ENCODE data around the gene GABBR2. TPM values are rescaled to one million over a fixed set of nuclear protein-coding genes. Genes with fewer than 3 reads are reported as not detected.

GABBR2 gene
- polyA plus RNA-seq, 1 of the 3 experiments (the other 2 are of a cell fraction), result not detected

GRCh38 chr9:98563988-98564387 lies 144.7 kb downstream of the GABBR2 start:
- POLR2A ChIA-PET, result no interaction called here

GRCh38 chr9:98563212-98563907 lies 145.4 kb downstream of the GABBR2 start:
- no peaks in the 10 kb centered on the region for H3K27me3 ChIP-seq (ENCODE audit: insufficient read depth)
- no peaks in the 10 kb centered on the region for H3K36me3 ChIP-seq (replicated peaks in 1 of 2; ENCODE audit: control insufficient read depth in 1 of 2, insufficient read depth in 2 of 2, low read length in 1 of 2)
- no peak overlapping the region for H2AFZ ChIP-seq (ENCODE audit: low read depth)
- no peak overlapping the region for H3K4me3 ChIP-seq (ENCODE audit: low read depth in 2 of 2, low read length in 1 of 2)
- no peak overlapping the region for H3K4me2 ChIP-seq
- H3K4me1 ChIP-seq (ENCODE audit: control insufficient read depth in 1 of 2, insufficient read depth in 2 of 2, low read depth in 1 of 2, low read length in 1 of 2), result no peaks in the 10 kb centered on the region; a peak in 1 of 4 replicates
- no peak for TF ChIP-seq RAD21 (IDR thresholded peaks at IDR 0.05; ENCODE audit: low read length)
- TF ChIP-seq USF1 (IDR thresholded peaks at IDR 0.05; ENCODE audit: borderline replicate concordance, low read depth), result no peak
- TF ChIP-seq RXRA (IDR thresholded peaks at IDR 0.05; ENCODE audit: borderline replicate concordance, low read depth), result no peak
- no peak for TF ChIP-seq FOXJ3 (CRISPR knock-in tag; IDR thresholded peaks at IDR 0.05)
- TF ChIP-seq CTCF (IDR thresholded peaks at IDR 0.05), result no peak
- H3K79me2 ChIP-seq (ENCODE audit: insufficient read depth), result no peaks in the 10 kb centered on the region
- H4K20me1 ChIP-seq (ENCODE audit: insufficient read depth), result no peaks in the 10 kb centered on the region
- H3F3A ChIP-seq (replicated peaks; ENCODE audit: insufficient read depth), result no peaks in the 10 kb centered on the region
- ChIA-PET CTCF (interaction anchor here (1.0 to 1.1 kb wide), 2 partner anchors 143 to 211 kb away, joined by 3 to 4 read pairs; no protein-coding TSS in a partner anchor), POLR2A (no interaction called here)
- no peak overlapping the region for H3K27ac ChIP-seq (ENCODE audit: low read depth in 2 of 2, low read length in 1 of 2)
- no peaks in the 10 kb centered on the region for H3K9me2 ChIP-seq
- DNase-seq, result no peak
- WGBS (ENCODE audit: low lambda C conversion rate), result 63% methylated on average over 14 of the region's 14 CpGs
- no peaks in the 10 kb centered on the region for H3K9me3 ChIP-seq
- H3K9ac ChIP-seq, result no peak overlapping the region

More at GRCh38 chr9:98563988-98564387, 144.7 kb downstream of the GABBR2 start:
- Histone ChIP-seq H3K4me2 (no peak overlapping the region), H4K20me1 (ENCODE audit: insufficient read depth) (no peaks in the 10 kb centered on the region), H3K4me1 (ENCODE audit: control insufficient read depth in 1 of 2, insufficient read depth in 2 of 2, low read depth in 1 of 2, low read length in 1 of 2) (no peaks in the 10 kb centered on the region; a peak in 1 of 4 replicates), H3F3A (replicated peaks; ENCODE audit: insufficient read depth) (no peaks in the 10 kb centered on the region), H3K27ac (ENCODE audit: low read depth in 2 of 2, low read length in 1 of 2) (no peak overlapping the region), H3K27me3 (ENCODE audit: insufficient read depth) (no peaks in the 10 kb centered on the region), H3K9me3 (no peaks in the 10 kb centered on the region), H3K9me2 (no peaks in the 10 kb centered on the region), H3K4me3 (ENCODE audit: low read depth in 2 of 2, low read length in 1 of 2) (no peak overlapping the region), H3K79me2 (ENCODE audit: insufficient read depth) (no peaks in the 10 kb centered on the region), H2AFZ (ENCODE audit: low read depth) (no peak overlapping the region), H3K9ac (no peak overlapping the region), H3K36me3 (replicated peaks in 1 of 2; ENCODE audit: control insufficient read depth in 1 of 2, insufficient read depth in 2 of 2, low read length in 1 of 2) (no peaks in the 10 kb centered on the region)
- TF ChIP-seq CHD2 (IDR thresholded peaks at IDR 0.05; ENCODE audit: low read length, partially characterized antibody) (no peak), EZH2phosphoT487 (IDR thresholded peaks at IDR 0.05; ENCODE audit: borderline replicate concordance, low read depth) (no peak), RFX5 (IDR thresholded peaks at IDR 0.05; ENCODE audit: low read length) (no peak), ZBTB33 (IDR thresholded peaks at IDR 0.05; ENCODE audit: borderline replicate concordance, low read depth) (no peak), USF1 (IDR thresholded peaks at IDR 0.05; ENCODE audit: borderline replicate concordance, low read depth) (no peak), SIN3A (IDR thresholded peaks at IDR 0.05; ENCODE audit: borderline replicate concordance, low read depth, low read length) (no peak), NFIC (IDR thresholded peaks at IDR 0.05; ENCODE audit: borderline replicate concordance) (no peak), RXRA (IDR thresholded peaks at IDR 0.05; ENCODE audit: borderline replicate concordance, low read depth) (no peak), JUND (IDR thresholded peaks at IDR 0.05) (no peak)
- WGBS (ENCODE audit: low lambda C conversion rate), result 42% methylated on average over 4 of the region's 6 CpGs
- CTCF ChIA-PET, result interaction anchor here (1.1 kb wide), 1 partner anchor 210 kb away, joined by 3 read pairs; no protein-coding TSS in a partner anchor
- no peak for DNase-seq
